SKM-1 treated with dmso at 0.1 percent for 144 hours (cell line): Measurements from ENCODE around the gene ASIC2.

Source experiments
- DNase-seq: peaks from one replicate; lab custom pipeline; 2025; ENCODE audit not compliant: unreplicated experiment; lab: John Stamatoyannopoulos, UW

Gene ASIC2

DNA sequence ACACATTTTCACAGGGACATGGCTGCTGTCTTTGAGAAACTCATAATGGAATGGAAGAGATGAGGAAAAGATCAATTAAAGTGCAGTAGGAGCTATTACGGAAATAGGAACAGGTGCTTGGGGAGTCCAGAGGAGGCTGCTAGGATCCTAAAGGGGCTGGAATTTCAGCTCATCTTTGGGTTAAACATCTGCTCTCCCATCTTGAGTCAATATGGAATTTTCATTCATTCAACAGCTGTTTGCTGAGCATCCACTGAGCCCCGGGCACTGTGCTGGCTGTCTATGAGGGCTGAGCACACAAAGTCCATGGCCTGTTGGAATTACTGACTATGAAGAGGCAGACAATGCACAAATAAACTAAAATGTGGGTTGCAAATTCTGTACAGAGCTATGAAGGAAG, 47.9 kb downstream of the ASIC2 start:
- DNase-seq, result no peak

DNA sequence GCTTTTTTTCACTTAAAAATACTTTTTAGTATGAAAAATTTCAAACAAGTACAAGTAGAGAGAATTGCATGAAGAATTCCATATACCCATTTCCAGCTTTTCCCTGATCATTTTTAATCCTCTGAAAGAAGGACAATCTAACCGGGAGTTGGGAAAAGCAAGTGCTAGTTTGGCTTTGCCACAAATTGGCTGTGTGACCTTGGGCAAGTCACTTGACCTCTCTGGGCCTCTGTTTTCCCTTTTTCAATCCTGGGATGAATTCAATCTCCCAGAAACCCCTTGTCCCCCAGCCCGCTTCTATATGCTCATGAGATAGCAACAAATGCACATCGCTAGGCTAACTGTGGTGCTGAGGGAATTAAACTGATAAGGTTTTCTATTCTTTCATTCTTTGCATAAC, 49.4 kb downstream of the ASIC2 start:
- DNase-seq, result no peak

DNA sequence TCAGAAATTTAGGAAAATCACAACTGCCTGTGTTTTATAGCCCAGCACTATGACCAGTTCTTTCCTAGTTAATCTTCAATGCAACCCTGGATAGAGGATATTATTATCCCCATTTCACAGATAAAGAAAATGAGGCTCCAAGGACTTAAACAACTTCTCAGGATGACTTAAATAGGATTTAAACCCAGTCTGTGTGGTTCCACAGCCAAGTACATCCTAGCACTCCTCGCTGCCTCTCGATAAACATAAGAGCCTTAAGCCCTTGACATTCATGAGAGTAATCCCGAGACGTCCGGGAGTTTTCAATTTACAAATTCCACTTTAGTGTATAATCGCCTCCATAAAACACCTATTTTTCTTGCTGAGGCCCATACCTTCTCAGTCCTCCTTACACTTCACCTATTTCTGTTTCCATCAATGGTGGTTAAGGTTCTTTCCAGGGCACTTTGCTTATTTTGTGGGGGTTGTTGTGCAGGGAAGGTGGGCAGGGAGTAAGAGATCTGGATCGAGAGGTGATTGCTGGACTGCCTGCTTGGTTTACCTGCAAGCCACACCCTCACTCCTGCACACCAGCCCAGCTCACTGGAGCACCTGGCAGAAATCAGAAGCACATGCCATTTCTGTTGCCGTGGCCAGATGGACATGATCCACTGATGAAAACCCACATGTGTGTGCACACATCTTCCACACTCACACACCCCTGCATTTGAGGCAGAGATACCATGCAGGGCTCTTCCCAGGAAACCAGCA, 50.5 kb downstream of the ASIC2 start:
- no peak for DNase-seq

DNA sequence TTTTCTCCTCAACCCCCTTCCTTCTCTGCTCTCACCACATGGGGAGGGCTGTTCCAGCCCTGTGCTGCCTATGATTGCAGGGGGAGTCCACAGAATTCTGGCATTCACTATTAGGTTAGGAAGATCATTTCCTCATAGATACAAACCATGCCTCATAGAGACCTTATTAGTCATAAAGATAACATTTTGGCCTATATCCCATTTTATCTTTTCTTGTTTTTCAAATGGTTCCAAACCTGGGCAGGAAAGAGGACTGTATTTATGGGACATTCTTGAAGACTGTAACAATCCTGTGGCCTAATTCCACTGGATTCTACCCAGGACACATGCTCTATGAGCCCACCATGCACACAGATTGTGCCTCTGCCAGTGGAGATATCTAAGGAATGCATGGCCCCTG, 51.7 kb downstream of the ASIC2 start:
- DNase-seq, result no peak

DNA sequence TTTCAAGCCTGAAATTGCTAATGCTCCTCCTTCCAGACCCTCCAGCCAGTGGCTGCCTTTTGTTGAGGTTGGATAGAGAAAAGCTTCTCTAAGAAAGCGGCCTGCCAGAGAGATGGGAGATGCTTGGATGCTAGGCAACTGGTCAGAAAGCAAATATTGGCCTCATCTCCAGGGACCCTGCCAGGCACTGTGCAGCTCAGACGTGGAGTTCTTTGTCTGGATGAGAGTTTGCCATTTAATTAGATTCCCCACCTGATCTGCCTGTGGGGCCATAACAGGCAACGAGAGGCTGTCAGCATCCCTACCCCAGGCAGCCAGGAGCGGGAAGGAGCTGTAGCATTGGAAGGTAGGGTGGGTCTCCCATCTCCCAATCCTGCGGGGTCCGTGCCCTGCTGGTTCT, 52.7 kb downstream of the ASIC2 start:
- DNase-seq, result no peak

GRCh38 chr17:33239702-33240101, 53.4 kb downstream of the ASIC2 start:
- no peak for DNase-seq

DNA sequence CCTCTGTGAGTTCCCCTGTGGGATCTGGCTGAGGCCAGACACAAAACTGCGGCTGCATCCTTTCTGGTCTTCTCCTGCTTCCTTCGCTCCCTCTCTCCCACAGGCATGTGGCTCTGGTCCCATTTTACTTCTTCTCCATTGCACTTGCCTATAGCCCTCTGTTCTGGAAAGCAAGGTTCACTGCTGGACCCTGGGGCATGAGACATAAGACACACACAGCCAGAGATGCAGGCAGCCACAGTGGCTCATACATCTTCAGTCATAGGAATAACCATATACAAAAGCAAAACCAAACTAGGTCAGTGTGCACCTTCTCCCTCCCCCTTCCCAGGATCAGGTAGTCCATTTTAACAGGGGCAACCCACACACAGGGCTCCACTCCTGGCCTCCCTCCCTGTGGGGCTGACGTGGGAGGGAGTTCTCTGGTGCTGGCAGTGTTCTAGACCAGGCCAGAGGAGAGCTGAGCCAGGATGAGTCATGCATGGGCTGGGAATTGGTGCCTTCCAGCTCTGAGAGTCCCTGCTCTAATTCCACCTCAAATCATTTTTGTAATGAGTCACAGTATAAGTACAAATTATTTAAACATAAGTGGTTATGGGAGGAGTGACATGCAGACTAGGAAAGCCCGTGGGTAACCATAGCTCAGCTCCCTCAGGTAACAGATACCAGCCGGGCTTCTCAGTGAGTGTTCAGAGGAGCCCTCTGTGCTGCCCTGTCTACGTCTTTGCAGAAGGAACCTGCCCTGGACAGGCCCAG, 58.0 kb downstream of the ASIC2 start:
- no peak for DNase-seq

GRCh38 chr17:33234233-33234632, 58.9 kb downstream of the ASIC2 start:
- no peak for DNase-seq

GRCh38 chr17:33233811-33234177, 59.3 kb downstream of the ASIC2 start:
- no peak for DNase-seq

DNA sequence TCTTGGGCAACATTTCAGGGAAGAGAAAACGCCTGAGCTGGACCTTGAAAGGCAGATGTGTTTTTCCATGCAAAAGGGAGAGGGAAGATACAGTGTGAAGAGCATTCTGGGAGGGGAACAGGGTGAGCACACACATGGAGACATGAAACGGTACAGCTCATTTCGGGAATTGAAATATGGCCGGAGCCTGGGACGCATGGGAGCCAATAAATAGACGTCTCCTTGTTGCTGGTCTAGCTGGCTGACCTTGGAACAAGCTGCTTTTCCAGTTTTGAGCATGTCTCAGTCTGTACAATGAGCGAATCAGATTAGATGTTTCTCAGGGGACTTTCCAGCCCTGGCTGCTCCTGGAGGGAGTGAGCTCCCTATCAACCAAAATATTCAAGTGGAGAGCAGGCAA, 63.6 kb downstream of the ASIC2 start:
- no peak for DNase-seq

DNA sequence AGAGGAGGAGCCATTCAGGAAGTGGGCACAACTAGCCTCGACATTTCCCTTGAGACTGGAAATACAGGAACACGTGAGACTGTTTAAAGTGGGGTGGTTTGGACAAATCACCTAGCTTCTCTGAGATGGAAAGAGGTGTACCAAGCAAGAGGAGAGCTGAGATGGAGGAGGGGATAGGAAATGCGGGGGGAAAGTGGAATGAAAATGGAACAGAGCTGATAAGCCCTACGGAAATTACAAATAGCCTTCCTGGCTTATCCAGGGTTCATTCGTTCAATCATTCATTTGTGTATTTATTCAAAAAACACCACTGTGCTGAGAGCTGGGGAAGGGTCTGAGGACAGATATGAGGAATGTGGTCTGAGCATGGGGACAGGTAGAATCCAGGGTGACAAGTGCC, 64.1 kb downstream of the ASIC2 start:
- DNase-seq, result no peak

GRCh38 chr17:33228548-33228947, 64.5 kb downstream of the ASIC2 start:
- DNase-seq, result no peak

- no peak for DNase-seq
These were observed 65.2 kb downstream of the ASIC2 start for GRCh38 chr17:33227911-33228310.

DNA sequence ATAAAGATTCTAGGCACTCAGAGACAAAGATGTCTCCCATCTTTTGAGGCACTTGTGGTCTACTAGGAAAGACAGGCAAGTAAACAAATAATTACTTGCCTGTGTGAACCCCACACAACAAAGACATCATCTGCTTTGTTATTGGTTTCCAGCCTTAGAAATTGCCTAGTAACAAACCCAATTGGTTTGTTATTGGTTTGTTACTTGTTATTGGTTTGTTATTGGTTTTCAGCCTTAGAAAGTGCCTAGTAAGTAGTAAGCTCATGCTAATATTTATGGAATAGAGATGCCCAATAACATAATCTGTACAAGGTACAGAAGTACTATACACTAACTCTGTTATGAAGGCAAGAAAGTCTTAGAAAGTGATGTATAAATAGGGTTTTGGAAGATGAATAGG, 67.1 kb downstream of the ASIC2 start:
- DNase-seq, result no peak

DNA sequence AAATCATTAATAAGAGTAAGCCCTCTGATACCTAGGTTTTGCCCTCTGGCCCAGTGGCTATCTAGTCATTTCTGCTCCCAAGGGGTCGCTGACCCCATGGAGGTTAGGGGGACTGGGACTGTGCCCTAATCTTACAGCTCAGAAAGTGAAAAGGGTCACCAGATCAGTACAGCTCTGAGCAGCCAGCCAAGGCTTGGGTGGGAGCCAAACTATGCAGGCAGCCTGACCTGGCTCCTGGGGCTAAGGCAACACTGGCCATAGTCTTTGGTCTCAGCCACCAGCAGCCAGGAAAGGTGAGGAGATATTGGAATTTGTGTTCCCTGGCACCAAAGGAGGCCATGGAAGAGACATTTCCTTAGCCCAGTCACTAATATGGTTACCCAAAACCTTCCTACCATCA, 67.6 kb downstream of the ASIC2 start:
- DNase-seq, result no peak

- DNase-seq, result no peak
These were observed 73.1 kb downstream of the ASIC2 start for GRCh38 chr17:33220036-33220435.

GRCh38 chr17:33218698-33219601, 74.1 kb downstream of the ASIC2 start:
- no peak for DNase-seq

- DNase-seq, result no peak
These were observed 75.2 kb downstream of the ASIC2 start for GRCh38 chr17:33217891-33218290.

DNA sequence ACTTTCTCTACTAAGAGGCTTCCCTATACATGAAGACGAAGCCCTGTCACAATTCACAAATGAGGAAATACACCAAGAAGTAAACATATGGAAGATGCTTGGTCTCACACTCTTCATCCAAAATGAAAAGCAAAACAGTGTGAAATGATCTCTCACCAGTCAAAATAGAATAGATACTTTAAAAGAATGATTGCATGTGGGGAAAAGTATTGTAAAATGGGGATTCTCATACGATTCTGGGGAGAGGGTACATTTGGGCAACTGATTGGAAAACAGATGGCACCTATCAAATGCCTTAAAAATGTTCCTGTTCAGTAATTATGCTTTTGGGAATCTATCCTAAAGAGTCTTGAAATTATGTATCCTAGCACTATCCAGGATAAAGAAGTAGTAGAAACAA, 78.1 kb downstream of the ASIC2 start:
- DNase-seq, result no peak

DNA sequence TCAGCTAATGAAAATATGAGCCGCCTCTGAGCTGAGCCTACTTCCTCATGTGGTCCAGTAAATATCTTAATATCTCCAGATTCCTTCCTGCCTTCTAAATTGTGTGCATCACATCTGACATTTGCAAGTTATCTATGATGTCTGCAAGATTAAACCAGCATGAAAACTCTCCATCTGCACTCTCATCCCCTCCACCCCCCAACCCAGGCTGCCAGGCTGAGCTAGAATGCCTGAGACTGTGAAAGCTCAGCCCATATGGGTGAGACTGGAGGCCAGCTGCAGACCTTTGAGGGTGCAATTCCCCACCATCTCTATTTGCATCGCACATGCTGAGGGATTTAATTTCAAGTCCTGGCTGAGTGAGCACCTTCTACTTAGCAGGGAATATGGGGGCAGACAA, 82.8 kb downstream of the ASIC2 start:
- no peak for DNase-seq

DNA sequence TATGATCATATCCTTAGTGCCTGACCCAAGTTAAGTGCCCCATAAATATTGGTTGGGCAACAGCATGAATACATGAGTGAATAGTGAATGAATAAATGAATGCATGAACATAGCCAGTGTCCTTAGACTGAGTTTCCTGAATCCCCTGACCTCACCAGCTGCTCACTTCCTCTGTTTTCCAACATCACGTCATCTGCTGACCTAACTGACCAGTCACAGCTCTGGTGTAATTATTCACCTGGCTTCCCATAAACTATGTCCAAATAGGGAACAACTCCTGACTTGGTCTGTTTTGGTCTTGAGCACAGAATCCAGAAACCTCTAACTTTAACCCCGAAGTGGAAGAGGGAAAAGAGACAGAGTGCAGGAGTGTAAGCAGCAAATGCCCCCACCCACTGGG, 83.4 kb downstream of the ASIC2 start:
- no peak for DNase-seq

- no peak for DNase-seq
These were observed 85.9 kb downstream of the ASIC2 start for GRCh38 chr17:33207231-33207630.
